Fibroblast of lung (primary cell): ENCODE measurements around the gene ATRIP. TPM values are rescaled to one million over a fixed set of nuclear protein-coding genes. Genes with fewer than 3 reads are reported as not detected.

Experiments
- DNase-seq, 2 donors: peaks; one replicate each; pipeline versions ENCODE4 v3.0.0 to v3.0.0-alpha.2; 2010; ENCODE audit warnings: low read depth in 2 of 2
- H2AFZ ChIP-seq: 2 replicates; pipeline ENCODE4 v1.5.1; 2012; ENCODE audit warnings: low read length, control low read depth, inconsistent platforms
- H3K27ac ChIP-seq: 2 replicates; pipeline ENCODE4 v1.5.1; 2011; ENCODE audit warnings: low read length, control low read depth; ENCODE audit not compliant: insufficient read depth
- H3K27me3 ChIP-seq: 2 replicates; pipeline ENCODE4 v1.5.1; 2011; ENCODE audit warnings: mild to moderate bottlenecking, low read length; ENCODE audit not compliant: control insufficient read depth, insufficient read depth
- H3K36me3 ChIP-seq: 2 replicates; pipeline ENCODE4 v1.5.1; 2011; ENCODE audit warnings: low read length; ENCODE audit not compliant: control insufficient read depth, insufficient read depth
- H3K4me1 ChIP-seq: 2 replicates; pipeline ENCODE4 v1.5.1; 2011; ENCODE audit warnings: low read length; ENCODE audit not compliant: control insufficient read depth, insufficient read depth; ENCODE audit errors: extremely low read depth
- H3K4me2 ChIP-seq: 2 replicates; pipeline ENCODE4 v1.5.1; 2011; ENCODE audit warnings: low read length, control low read depth; ENCODE audit not compliant: insufficient read depth; ENCODE audit errors: extremely low read depth
- H3K4me3 ChIP-seq, 4 experiments: fragments of 200-600 bp in 1 of 4; sonication (generic) in 1 of 4; replicated peaks in 1 of 4; 2 replicates each; pipeline ENCODE4 v1.5.1; 2011 to 2016; ENCODE audit warnings: low read length in 4 of 4, low read depth in 3 of 4, mild to moderate bottlenecking in 3 of 4, control low read depth in 2 of 4, inconsistent platforms in 1 of 4, mixed read lengths in 1 of 4; ENCODE audit not compliant: insufficient read depth in 1 of 4; ENCODE audit errors: control extremely low read depth in 1 of 4
- H3K79me2 ChIP-seq: 2 replicates; pipeline ENCODE4 v1.5.1; 2012; ENCODE audit warnings: mild to moderate bottlenecking, low read length, inconsistent platforms; ENCODE audit not compliant: control insufficient read depth, insufficient read depth
- H3K9ac ChIP-seq: 2 replicates; pipeline ENCODE4 v1.5.1; 2011; ENCODE audit warnings: mild to moderate bottlenecking, low read length, control low read depth; ENCODE audit not compliant: insufficient read depth
- H3K9me3 ChIP-seq: 2 replicates; pipeline ENCODE4 v1.5.1; 2012; ENCODE audit warnings: low read depth, low read length; ENCODE audit not compliant: control insufficient read depth, insufficient read depth
- H4K20me1 ChIP-seq: 2 replicates; pipeline ENCODE4 v1.5.1; 2011; ENCODE audit warnings: low read length; ENCODE audit not compliant: control insufficient read depth, insufficient read depth; ENCODE audit errors: extremely low read depth
- CTCF ChIP-seq, 2 donors: IDR thresholded peaks in 1 of 2; conservative IDR thresholded peaks in 1 of 2; 1 replicate in 1 of 2; 2 replicates in 1 of 2; pipeline ENCODE4 v1.5.1; 2011 to 2012; ENCODE audit warnings: low read length in 2 of 2, control low read depth in 1 of 2, inconsistent platforms in 1 of 2, low read depth in 1 of 2, mild to moderate bottlenecking in 1 of 2
- EZH2 ChIP-seq: IDR thresholded peaks from 2 replicates; pipeline ENCODE4 v1.5.1; 2012; ENCODE audit warnings: low read length, control low read depth, mild to moderate bottlenecking; ENCODE audit errors: missing control alignments
- polyA plus RNA-seq, 2 donors: library from polyadenylated mRNA; depleted of rRNA in 1 of 2; stranded (reverse) in 1 of 2; unstranded in 1 of 2; fragments of >200 nt; gene quantifications; 2 replicates each; pipeline ENCODE4 v1.2.1, GENCODE V29; 2011 to 2012; ENCODE audit warnings: missing spikeins in 1 of 2
- total RNA-seq: library from RNA; depleted of rRNA; stranded (reverse); fragments of >200 nt; gene quantifications from 2 replicates; pipeline ENCODE4 v1.2.1, GENCODE V29; 2014

The ATRIP gene
- total and polyA plus RNA-seq, 2 donors (not counting 1 experiment from before 2014, with no cell fraction given): 3.0 to 5.0 TPM

DNA sequence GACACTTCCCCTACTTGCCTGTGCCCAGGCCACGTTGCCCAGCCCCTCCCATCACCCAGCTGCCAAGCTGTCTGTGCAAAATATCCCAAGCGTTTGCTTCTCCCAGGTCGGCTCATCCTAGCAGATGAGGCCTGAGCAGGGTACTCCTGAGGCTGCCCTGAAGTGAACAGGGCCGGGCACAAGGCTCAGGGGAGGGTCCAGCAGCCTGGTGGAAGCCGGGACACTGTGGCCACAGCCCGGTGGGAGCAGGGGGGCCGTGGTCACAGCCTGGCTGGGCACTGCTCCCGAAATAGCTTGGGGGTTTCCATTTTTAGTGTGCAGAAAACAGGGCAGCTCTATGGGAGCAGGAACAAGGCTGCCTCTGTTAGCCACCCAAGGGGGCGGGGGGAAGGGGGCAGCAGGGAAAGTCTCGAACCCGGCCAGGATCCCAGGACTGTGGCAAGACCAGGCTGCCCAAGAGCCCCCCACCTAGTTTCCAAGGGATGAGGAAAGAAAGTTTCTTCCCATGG is 20.1 kb upstream of the ATRIP start:
- H3K27ac ChIP-seq: no peak overlapping the region
- no peak overlapping the region for H3K9ac ChIP-seq
- no peak for TF ChIP-seq EZH2
- peak overlapping the region in 1 of 4 experiments; percentile 69 for H3K4me3 ChIP-seq
- H3K36me3 ChIP-seq: no peaks in the 10 kb centered on the region
- peaks cover 16% of the 10 kb centered on the region for H3K4me1 ChIP-seq
- H3K9me3 ChIP-seq: no peaks in the 10 kb centered on the region
- no peak overlapping the region for H2AFZ ChIP-seq
- DNase-seq: no peak
- no peaks in the 10 kb centered on the region for H3K27me3 ChIP-seq
- no peaks in the 10 kb centered on the region for H4K20me1 ChIP-seq
- no peaks in the 10 kb centered on the region for H3K79me2 ChIP-seq
- peak overlapping the region; percentile 44 for H3K4me2 ChIP-seq

DNA sequence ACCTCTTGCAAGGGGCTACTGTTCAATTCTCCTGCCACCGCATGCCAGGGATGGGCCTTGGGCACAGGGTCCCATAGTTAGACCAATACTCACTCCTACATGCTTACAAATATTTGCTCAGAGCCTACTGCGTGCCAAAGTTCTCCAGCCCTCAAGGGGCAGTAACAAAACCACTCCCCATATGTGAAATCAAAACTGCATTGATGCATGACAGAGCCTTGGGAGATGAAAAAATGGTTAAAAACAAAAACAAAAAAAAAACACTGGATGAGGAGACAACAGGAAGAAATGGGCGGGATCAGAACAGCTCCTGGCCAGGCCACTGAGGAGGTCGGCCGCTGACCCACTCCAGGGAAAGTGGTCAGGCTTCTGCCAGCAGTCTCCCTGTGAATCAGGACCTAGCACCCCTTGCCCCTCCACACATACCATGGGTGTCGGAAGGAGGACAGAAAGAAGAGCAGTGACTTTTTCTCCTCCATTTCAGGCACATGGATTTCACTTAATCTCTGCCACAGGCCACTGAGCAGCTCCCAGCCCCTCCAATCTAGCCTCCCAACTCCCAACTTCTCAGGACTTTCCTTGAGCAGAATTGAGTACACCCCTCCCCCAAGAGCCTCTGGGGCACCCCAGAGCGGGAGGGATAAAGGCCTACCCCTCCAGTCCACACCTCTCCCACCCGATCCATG is 19.4 kb upstream of the ATRIP start:
- Histone ChIP-seq H3K36me3 (no peaks in the 10 kb centered on the region), H4K20me1 (no peaks in the 10 kb centered on the region), H3K9me3 (no peaks in the 10 kb centered on the region), H3K27ac (no peak overlapping the region), H3K9ac (no peak overlapping the region), H3K4me1 (peaks cover 16% of the 10 kb centered on the region), H3K27me3 (no peaks in the 10 kb centered on the region), H3K4me3 (peak overlapping the region in 3 of 4 experiments; percentile 1 to 69 (median 14)), H3K4me2 (peak overlapping the region; percentile 79), H2AFZ (no peak overlapping the region), H3K79me2 (no peaks in the 10 kb centered on the region)
- peak in 1 of 2 donors; percentile 13 for DNase-seq
- TF ChIP-seq EZH2 (no peak), CTCF (conservative IDR thresholded peaks at IDR 0.05 in 1 of 2, IDR thresholded peaks at IDR 0.05 in 1 of 2; ENCODE audit: low read depth in 1 of 2, low read length in 2 of 2) (no peak)

- DNase-seq: no peak
- no peak overlapping the region for H2AFZ ChIP-seq
- no peaks in the 10 kb centered on the region for H3K79me2 ChIP-seq
- peaks cover 4% of the 10 kb centered on the region for H3K36me3 ChIP-seq
- H3K9ac ChIP-seq: no peak overlapping the region
- no peak for TF ChIP-seq CTCF (conservative IDR thresholded peaks at IDR 0.05 in 1 of 2, IDR thresholded peaks at IDR 0.05 in 1 of 2; ENCODE audit: low read depth in 1 of 2, low read length in 2 of 2)
- no peak for TF ChIP-seq EZH2
- peak overlapping the region in 3 of 4 experiments; percentile 14 to 69 (median 66) for H3K4me3 ChIP-seq
- H3K27me3 ChIP-seq: no peaks in the 10 kb centered on the region
- H3K9me3 ChIP-seq: no peaks in the 10 kb centered on the region
- no peak overlapping the region for H3K27ac ChIP-seq
- H3K4me2 ChIP-seq: peak overlapping the region; percentile 79
- peaks cover 16% of the 10 kb centered on the region for H3K4me1 ChIP-seq
- H4K20me1 ChIP-seq: no peaks in the 10 kb centered on the region
Observed at GRCh38 chr3:48427630-48427962, 18.9 kb upstream of the ATRIP start.
